Right lobe of liver (tissue), 6 donors: ENCODE results near the gene SCYGR3. TPM values are rescaled to one million over a fixed set of nuclear protein-coding genes. Genes with fewer than 3 reads are reported as not detected.

Experiments used
- ATAC-seq, 4 donors: fragments of 200-7000 bp; cut with Tn5 transposase; one replicate each; pipeline ENCODE4 v1.9.1; 2020; ENCODE audit warnings: mild to moderate bottlenecking in 4 of 4, moderate library complexity in 4 of 4
- DNase-seq, 3 donors: peaks; one replicate each; pipeline ENCODE4 v3.0.0-alpha.2; 2020
- H3K27ac ChIP-seq, 3 donors: fragments of 200-600 bp; one replicate each; pipeline ENCODE4 v1.8.0; 2022
- H3K27me3 ChIP-seq, 2 donors: fragments of 200-600 bp; one replicate each; pipeline ENCODE4 v1.8.0; 2022
- H3K36me3 ChIP-seq, 4 donors: fragments of 200-600 bp; sonication (generic) in 1 of 4; one replicate each; pipeline versions ENCODE4 v1.5.1 to v1.8.0; 2017 to 2022; ENCODE audit warnings: control low read depth in 1 of 4
- H3K4me1 ChIP-seq, 4 donors: fragments of 200-600 bp; sonication (generic) in 1 of 4; one replicate each; pipeline versions ENCODE4 v1.5.1 to v1.8.0; 2017 to 2022; ENCODE audit warnings: control low read depth in 1 of 4
- H3K4me3 ChIP-seq, 3 donors: fragments of 200-600 bp; one replicate each; pipeline ENCODE4 v1.8.0; 2022
- H3K9me3 ChIP-seq, 4 donors: fragments of 200-600 bp; sonication (generic) in 1 of 4; one replicate each; pipeline versions ENCODE4 v1.5.1 to v1.8.0; 2017 to 2022; ENCODE audit warnings: control low read depth in 1 of 4
- CTCF ChIP-seq, 4 donors: fragments of 200-600 bp in 3 of 4; fragments of 450-650 bp in 1 of 4; IDR thresholded peaks; one replicate each; pipeline versions ENCODE4 v1.5.1 to v1.8.0; 2016 to 2022; ENCODE audit warnings: antibody characterized with exemption in 4 of 4, mild to moderate bottlenecking in 2 of 4
- POLR2A ChIP-seq: fragments of 450-650 bp; IDR thresholded peaks from one replicate; pipeline ENCODE4 v1.6.1; 2017; ENCODE audit warnings: antibody characterized with exemption, mild to moderate bottlenecking
- WGBS: methylation state at CpG from one replicate; pipeline ENCODE4 v1.1.6; 2018; ENCODE audit warnings: low coverage, low lambda C conversion rate; ENCODE audit not compliant: insufficient coverage; ENCODE audit errors: missing lambda C conversion rate; 5-methylcytosine and 5-hydroxymethylcytosine counted together
- intact Hi-C, 2 donors: fragments of 100-400 bp; cut with DNase I; formaldehyde crosslinking; loops; one replicate each; pipeline versions ENCODE4 v1.11.2 to v1.14.1; 2022
- total RNA-seq, 6 experiments: library from RNA; depleted of rRNA in 2 of 6; stranded (reverse); fragments of >200 nt in 2 of 6; fragmentation: NEBNext Ultra II Directional in 3 of 6; extraction: Animal tissue kit (Norgen Biotek cat#: 25700) in 3 of 6; gene quantifications; one replicate each; pipeline versions ENCODE4 v1.1.0 to v1.2.4, GENCODE V29; 2016 to 2023
- donor health status: DM: no; HTN: yes; CAD: no.
- donor health status: DM: no; HTN: no; CAD: no.
- donor health status: DM: no; HTN: no; CAD: no.
- donor health status: DM: no; HTN: yes; CAD: no.
- donor health status: DM: no; HTN: yes; CAD: no.

SCYGR3 gene
- total RNA-seq, 6 experiments from 2014 or later: not detected

GRCh38 chr2:227654426-227654825 is 39.8 kb upstream of the SCYGR3 start:
- 50% methylated on average over 1 of the region's 1 CpG for WGBS
- no peak for ATAC-seq
- intact Hi-C loops: loop anchor here in 1 of 2 donors (10.0 kb wide), 1 partner anchor 250 kb away; no protein-coding TSS in a partner anchor
- Histone ChIP-seq H3K27ac (peak overlapping the region in 1 of 3 donors; percentile 72), H3K36me3 (no peaks in the 10 kb centered on the region), H3K4me1 (peaks cover 2 to 9% (median 6%) of the 10 kb centered on the region in 4 donors), H3K27me3 (no peaks in the 10 kb centered on the region), H3K9me3 (no peaks in the 10 kb centered on the region), H3K4me3 (no peak overlapping the region)
- no peak for TF ChIP-seq POLR2A
- no peak for TF ChIP-seq CTCF (IDR thresholded peaks at IDR 0.05)
- no peak for DNase-seq

- no peak overlapping the region for H3K4me3 ChIP-seq
- H3K4me1 ChIP-seq: peaks cover 2 to 9% (median 6%) of the 10 kb centered on the region in 4 donors
- no peaks in the 10 kb centered on the region for H3K9me3 ChIP-seq
- peak; percentile 61 to 79 (median 64) for ATAC-seq
- intact Hi-C loops: loop anchor here in 1 of 2 donors (10.0 kb wide), 1 partner anchor 249 kb away; no protein-coding TSS in a partner anchor
- peak; percentile 27 for TF ChIP-seq POLR2A
- no peak for TF ChIP-seq CTCF (IDR thresholded peaks at IDR 0.05)
- no peaks in the 10 kb centered on the region for H3K36me3 ChIP-seq
- H3K27ac ChIP-seq: peak overlapping the region in 1 of 3 donors; percentile 72
- H3K27me3 ChIP-seq: no peaks in the 10 kb centered on the region
- WGBS: 14% methylated on average over 4 of the region's 4 CpGs
- peak in 2 of 3 donors; percentile 37 to 59 for DNase-seq
Observed at GRCh38 chr2:227653419-227653818, 38.8 kb upstream of the SCYGR3 start.

GRCh38 chr2:227643990-227644551 is 29.4 kb upstream of the SCYGR3 start:
- Histone ChIP-seq H3K4me3 (no peak overlapping the region), H3K36me3 (no peaks in the 10 kb centered on the region), H3K27ac (no peak overlapping the region), H3K9me3 (no peaks in the 10 kb centered on the region), H3K4me1 (no peaks in the 10 kb centered on the region), H3K27me3 (no peaks in the 10 kb centered on the region)
- no peak for DNase-seq
- no peak for ATAC-seq
- WGBS: 87% methylated on average over 3 of the region's 5 CpGs
- TF ChIP-seq CTCF (IDR thresholded peaks at IDR 0.05) (no peak), POLR2A (no peak)
- intact Hi-C loops: no loop called here

GRCh38 chr2:227642656-227643055 is 28.0 kb upstream of the SCYGR3 start:
- Histone ChIP-seq H3K4me3 (no peak overlapping the region), H3K27ac (no peak overlapping the region), H3K4me1 (no peaks in the 10 kb centered on the region), H3K27me3 (no peaks in the 10 kb centered on the region), H3K36me3 (no peaks in the 10 kb centered on the region), H3K9me3 (no peaks in the 10 kb centered on the region)
- WGBS: 49% methylated on average over 2 of the region's 2 CpGs
- no peak for TF ChIP-seq POLR2A
- TF ChIP-seq CTCF (IDR thresholded peaks at IDR 0.05): no peak
- ATAC-seq (peak; percentile 23 to 40 (median 27)), DNase-seq (no peak)
- intact Hi-C loops: no loop called here
